ENCODE results near the gene PRKCE. TPM values are rescaled to one million over a fixed set of nuclear protein-coding genes. Genes with fewer than 3 reads are reported as not detected.

The PRKCE gene
- total RNA-seq, 2 donors from 2014 or later, result 7.2 to 25.4 TPM

DNA sequence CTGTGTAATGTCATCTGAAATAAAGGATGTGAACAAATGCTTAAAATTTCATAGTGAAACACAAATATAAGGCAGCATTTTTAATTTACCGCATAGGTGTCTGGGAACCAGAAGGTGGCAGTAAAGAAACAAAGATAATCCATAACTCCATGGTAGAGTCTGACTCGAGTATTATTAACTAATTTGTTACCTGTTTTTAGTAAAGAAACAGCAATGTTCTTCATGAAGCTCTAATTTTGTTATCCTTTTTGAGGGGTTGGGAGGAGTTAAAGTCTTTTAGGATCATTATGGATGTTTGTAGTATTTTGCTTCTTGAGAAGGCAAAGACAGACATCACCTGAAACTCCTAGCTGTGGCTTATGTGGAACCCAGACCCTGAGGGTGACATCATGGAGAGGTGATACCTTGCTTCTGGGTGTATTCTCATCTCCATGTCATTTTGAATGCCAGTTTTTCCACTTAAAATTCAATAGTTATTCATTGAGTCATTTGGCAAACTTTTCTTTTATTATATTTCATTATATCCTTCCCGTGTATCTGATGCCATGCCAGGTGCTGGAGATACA lies 359.5 kb downstream of the PRKCE start:
- H3K4me1 ChIP-seq (replicated peaks), result no peaks in the 10 kb centered on the region
- intact Hi-C loops (cut with DNase I), result loop anchor here (2.0 to 5.0 kb wide), 3 partner anchors 51 to 356 kb away; partner anchors contain the start of gene EPAS1
- H3K36me3 ChIP-seq, result no peaks in the 10 kb centered on the region
- no peak for DNase-seq (ENCODE audit: low spot score)
- WGBS, result 37% methylated on average over 3 of the region's 3 CpGs
- no peaks in the 10 kb centered on the region for H3K9me3 ChIP-seq
- H3K27me3 ChIP-seq (replicated peaks; ENCODE audit: insufficient read depth), result no peaks in the 10 kb centered on the region
- TF ChIP-seq POLR2AphosphoS5 (IDR thresholded peaks at IDR 0.05), result peak; percentile 34
- TF ChIP-seq, protein P1, sequence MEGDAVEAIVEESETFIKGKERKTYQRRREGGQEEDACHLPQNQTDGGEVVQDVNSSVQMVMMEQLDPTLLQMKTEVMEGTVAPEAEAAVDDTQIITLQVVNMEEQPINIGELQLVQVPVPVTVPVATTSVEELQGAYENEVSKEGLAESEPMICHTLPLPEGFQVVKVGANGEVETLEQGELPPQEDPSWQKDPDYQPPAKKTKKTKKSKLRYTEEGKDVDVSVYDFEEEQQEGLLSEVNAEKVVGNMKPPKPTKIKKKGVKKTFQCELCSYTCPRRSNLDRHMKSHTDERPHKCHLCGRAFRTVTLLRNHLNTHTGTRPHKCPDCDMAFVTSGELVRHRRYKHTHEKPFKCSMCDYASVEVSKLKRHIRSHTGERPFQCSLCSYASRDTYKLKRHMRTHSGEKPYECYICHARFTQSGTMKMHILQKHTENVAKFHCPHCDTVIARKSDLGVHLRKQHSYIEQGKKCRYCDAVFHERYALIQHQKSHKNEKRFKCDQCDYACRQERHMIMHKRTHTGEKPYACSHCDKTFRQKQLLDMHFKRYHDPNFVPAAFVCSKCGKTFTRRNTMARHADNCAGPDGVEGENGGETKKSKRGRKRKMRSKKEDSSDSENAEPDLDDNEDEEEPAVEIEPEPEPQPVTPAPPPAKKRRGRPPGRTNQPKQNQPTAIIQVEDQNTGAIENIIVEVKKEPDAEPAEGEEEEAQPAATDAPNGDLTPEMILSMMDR (IDR thresholded peaks at IDR 0.05), result peak; percentile 53 to 91 (median 78)
- no peak for TF ChIP-seq POLR2A (IDR thresholded peaks at IDR 0.05)
- H3K4me3 ChIP-seq, result no peak overlapping the region
- no peak overlapping the region for H3K27ac ChIP-seq

DNA sequence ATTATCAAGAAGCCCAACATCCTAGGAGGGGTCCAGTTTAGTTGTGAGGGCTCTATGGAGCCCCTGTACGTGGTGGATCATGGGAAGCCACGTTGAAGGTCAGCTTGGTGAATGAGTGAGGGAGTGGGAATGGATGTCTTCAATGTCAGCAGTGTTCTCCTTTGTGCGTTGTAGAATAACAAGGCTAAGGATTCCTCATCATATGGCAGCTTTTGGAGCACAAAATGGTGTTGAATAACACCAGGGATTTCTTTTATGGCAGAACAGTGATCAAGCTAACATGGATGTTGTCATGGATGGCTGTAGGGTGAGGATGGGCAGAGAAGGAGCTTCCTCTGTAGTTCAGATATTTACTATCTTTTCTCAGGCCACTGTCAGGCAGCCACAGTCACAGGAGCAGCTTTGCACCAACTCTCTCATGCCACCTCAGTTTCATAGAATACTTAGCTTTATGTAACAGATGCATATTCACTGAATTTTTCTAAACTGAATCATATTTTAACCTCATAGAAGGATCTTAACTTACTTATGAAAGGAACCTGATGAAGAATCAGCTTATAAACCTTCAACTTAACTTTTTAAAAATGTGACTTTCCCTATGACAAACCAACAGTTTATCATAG lies 361.3 kb downstream of the PRKCE start:
- no peaks in the 10 kb centered on the region for H3K36me3 ChIP-seq
- no peaks in the 10 kb centered on the region for H3K4me1 ChIP-seq (replicated peaks)
- WGBS, result 86% methylated on average over 3 of the region's 3 CpGs
- intact Hi-C loops (cut with DNase I), result loop anchor here (5.0 kb wide), 2 partner anchors 50 to 285 kb away; partner anchors contain the start of gene EPAS1
- TF ChIP-seq POLR2A (IDR thresholded peaks at IDR 0.05), result no peak
- no peak for TF ChIP-seq POLR2AphosphoS5 (IDR thresholded peaks at IDR 0.05)
- TF ChIP-seq, protein P1 (IDR thresholded peaks at IDR 0.05), result no peak
- DNase-seq (ENCODE audit: low spot score), result no peak
- no peaks in the 10 kb centered on the region for H3K9me3 ChIP-seq
- H3K27ac ChIP-seq, result peak overlapping the region in 1 of 2 donors; percentile 13
- H3K27me3 ChIP-seq (replicated peaks; ENCODE audit: insufficient read depth), result no peaks in the 10 kb centered on the region
- H3K4me3 ChIP-seq, result no peak overlapping the region

DNA sequence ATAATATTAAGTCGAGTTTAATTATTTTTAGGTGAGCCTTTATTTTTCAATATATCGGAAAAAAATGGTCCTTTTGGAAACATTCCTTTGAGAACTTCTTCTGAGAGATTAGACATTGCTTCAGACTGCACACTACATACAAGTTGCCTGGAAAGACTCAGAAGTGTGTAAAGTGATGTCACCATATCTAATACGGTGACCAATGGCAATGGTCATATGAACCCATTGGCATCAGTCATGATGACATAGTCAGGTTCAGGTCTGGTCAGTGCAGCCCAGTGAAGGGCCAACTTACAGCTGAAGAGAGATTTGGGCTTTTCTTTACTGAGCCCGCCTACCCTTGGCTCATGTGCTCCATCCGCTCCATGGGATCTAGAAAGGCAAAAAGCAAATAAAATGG lies 362.3 kb downstream of the PRKCE start:
- Histone ChIP-seq H3K4me3 (no peak overlapping the region), H3K9me3 (no peaks in the 10 kb centered on the region), H3K27me3 (replicated peaks; ENCODE audit: insufficient read depth) (no peaks in the 10 kb centered on the region), H3K4me1 (replicated peaks) (no peaks in the 10 kb centered on the region), H3K27ac (no peak overlapping the region), H3K36me3 (no peaks in the 10 kb centered on the region)
- whole genome bisulfite sequencing, result 88% methylated on average over 5 of the region's 5 CpGs
- intact Hi-C loops (cut with DNase I), result loop anchor here (5.0 kb wide), 2 partner anchors 49 to 284 kb away; partner anchors contain the start of gene EPAS1
- TF ChIP-seq POLR2AphosphoS5 (IDR thresholded peaks at IDR 0.05) (no peak), POLR2A (IDR thresholded peaks at IDR 0.05) (no peak)
- TF ChIP-seq, protein P1 (IDR thresholded peaks at IDR 0.05), result no peak
- no peak for DNase-seq (ENCODE audit: low spot score)

DNA sequence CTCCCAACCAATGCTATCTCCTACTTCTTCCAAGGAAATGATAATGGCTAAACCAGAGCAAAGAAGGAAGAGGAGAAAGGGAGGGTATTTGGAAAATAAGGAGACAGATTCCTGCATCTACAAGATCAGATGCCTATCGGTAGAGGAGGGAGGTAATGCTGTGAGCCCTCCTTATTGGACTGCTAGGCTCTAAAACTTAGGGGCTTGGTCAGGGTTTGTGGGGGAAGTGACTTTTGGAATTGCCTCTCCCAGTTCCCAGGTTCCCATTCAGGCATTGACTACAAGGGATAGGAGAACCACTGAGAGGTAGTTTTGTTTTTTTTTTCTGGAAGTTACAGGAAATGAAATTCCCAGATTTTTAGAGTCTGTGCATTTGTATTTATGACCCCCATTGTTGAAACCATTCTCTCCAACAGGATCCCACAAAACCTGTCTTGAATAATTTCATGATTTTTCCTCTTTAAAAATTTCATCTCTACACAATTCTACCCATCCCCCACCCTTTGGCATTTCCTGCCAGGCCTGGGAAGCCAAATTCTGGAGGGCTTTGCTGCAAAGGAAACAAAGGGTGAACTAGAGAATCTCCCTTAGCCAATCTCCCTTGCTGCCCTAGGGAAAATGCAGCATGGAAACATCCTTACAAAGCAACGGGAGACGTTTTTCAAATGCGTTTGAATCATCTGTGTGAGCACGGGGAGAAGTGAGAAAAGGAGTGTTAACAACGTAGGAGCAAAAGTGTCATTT lies 363.6 kb downstream of the PRKCE start:
- intact Hi-C loops (cut with DNase I), result loop anchor here (5.0 kb wide), 2 partner anchors 47 to 282 kb away; partner anchors contain the start of gene EPAS1
- whole genome bisulfite sequencing, result 64% methylated on average over 6 of the region's 6 CpGs
- H3K9me3 ChIP-seq, result no peaks in the 10 kb centered on the region

More for the DNA sequence above, 363.6 kb downstream of the PRKCE start:
- no peaks in the 10 kb centered on the region for H3K4me1 ChIP-seq (replicated peaks)
- TF ChIP-seq POLR2AphosphoS5 (IDR thresholded peaks at IDR 0.05) (no peak), POLR2A (IDR thresholded peaks at IDR 0.05) (no peak)
- TF ChIP-seq, protein P1 (IDR thresholded peaks at IDR 0.05), result no peak
- no peaks in the 10 kb centered on the region for H3K27me3 ChIP-seq (replicated peaks; ENCODE audit: insufficient read depth)
- no peak overlapping the region for H3K27ac ChIP-seq
- no peak for DNase-seq (ENCODE audit: low spot score)
- no peaks in the 10 kb centered on the region for H3K36me3 ChIP-seq
- no peak overlapping the region for H3K4me3 ChIP-seq
